ENCODE data around the gene NTPCR.
"Not testable (repeated sequence)": the region's sequence is repeated elsewhere in the genome, so short reads cannot be mapped to it uniquely, and the experiment has no call there.

The NTPCR gene

GRCh38 chr1:232987046-232987773 is 36.8 kb downstream of the NTPCR start:
- DNase-seq: no peak

GRCh38 chr1:232987774-232988140 is 37.3 kb downstream of the NTPCR start:
- no peak for DNase-seq

GRCh38 chr1:232988572-232989040 is 38.2 kb downstream of the NTPCR start:
- DNase-seq: no peak

- no peak for DNase-seq
Measured at GRCh38 chr1:232990176-232991128, 40.0 kb downstream of the NTPCR start.

GRCh38 chr1:232991238-232991637 is 40.8 kb downstream of the NTPCR start:
- no peak for DNase-seq

- no peak for DNase-seq
Measured at GRCh38 chr1:232992227-232992626, 41.8 kb downstream of the NTPCR start.

GRCh38 chr1:232993555-232993954 is 43.1 kb downstream of the NTPCR start:
- no peak for DNase-seq

GRCh38 chr1:232995189-232995588 is 44.8 kb downstream of the NTPCR start:
- DNase-seq: no peak

- DNase-seq: no peak
Measured at GRCh38 chr1:232996143-232996542, 45.7 kb downstream of the NTPCR start.

- DNase-seq: no peak
Measured at GRCh38 chr1:232998138-232998537, 47.7 kb downstream of the NTPCR start.

- no peak for DNase-seq
Measured at GRCh38 chr1:232998646-232999045, 48.2 kb downstream of the NTPCR start.

- no peak for DNase-seq
Measured at GRCh38 chr1:232999956-233000625, 49.7 kb downstream of the NTPCR start.

- not testable (repeated sequence) for DNase-seq
Measured at GRCh38 chr1:233003638-233004037, 53.2 kb downstream of the NTPCR start.

- DNase-seq: no peak
Measured at GRCh38 chr1:233004451-233004850, 54.0 kb downstream of the NTPCR start.

- DNase-seq: no peak
Measured at GRCh38 chr1:233005156-233005555, 54.7 kb downstream of the NTPCR start.

- DNase-seq: no peak
Measured at GRCh38 chr1:233005703-233006102, 55.3 kb downstream of the NTPCR start.

- DNase-seq: no peak
Measured at GRCh38 chr1:233006108-233006507, 55.7 kb downstream of the NTPCR start.

- DNase-seq: no peak
Measured at GRCh38 chr1:233006541-233006973, 56.1 kb downstream of the NTPCR start.

- no peak for DNase-seq
Measured at GRCh38 chr1:233010146-233010545, 59.7 kb downstream of the NTPCR start.

- no peak for DNase-seq
Measured at GRCh38 chr1:233012021-233012420, 61.6 kb downstream of the NTPCR start.

- no peak for DNase-seq
Measured at GRCh38 chr1:233015965-233016364, 65.6 kb downstream of the NTPCR start.

GRCh38 chr1:233016798-233017197 is 66.4 kb downstream of the NTPCR start:
- no peak for DNase-seq

- DNase-seq: no peak
Measured at GRCh38 chr1:233019083-233019482, 68.7 kb downstream of the NTPCR start.

Measured in KG1 (cell line).